H9 (cell line): ENCODE results near the gene GNGT2. TPM values are rescaled to one million over a fixed set of nuclear protein-coding genes. Genes with fewer than 3 reads are reported as not detected.

Source experiments
- DNase-seq: peaks from one replicate; pipeline ENCODE4 v3.0.0-alpha.2; 2017
- H2AFZ ChIP-seq: one replicate; pipeline ENCODE4 v1.6.1; 2013; ENCODE audit warnings: mild to moderate bottlenecking, low read length, control low read depth, moderate library complexity
- H2AK5ac ChIP-seq: 2 replicates; pipeline ENCODE4 v1.6.1; 2013; ENCODE audit warnings: low read length, control low read depth, mixed read lengths; ENCODE audit not compliant: insufficient read length
- H2BK120ac ChIP-seq: one replicate; pipeline ENCODE4 v1.6.1; 2013; ENCODE audit warnings: low read depth, mild to moderate bottlenecking, low read length, control low read depth, inconsistent platforms; ENCODE audit not compliant: poor library complexity, severe bottlenecking
- H2BK12ac ChIP-seq: 2 replicates; pipeline ENCODE4 v1.6.1; 2013; ENCODE audit warnings: low read length, control low read depth, mixed read lengths, low read depth; ENCODE audit not compliant: insufficient read length
- H2BK15ac ChIP-seq: 2 replicates; pipeline ENCODE4 v1.6.1; 2013; ENCODE audit warnings: low read depth, low read length, control low read depth
- H2BK20ac ChIP-seq: one replicate; pipeline ENCODE4 v1.6.1; 2013; ENCODE audit warnings: low read depth, mild to moderate bottlenecking, low read length, control low read depth, inconsistent platforms; ENCODE audit not compliant: poor library complexity, severe bottlenecking
- H2BK5ac ChIP-seq: 2 replicates; pipeline ENCODE4 v1.6.1; 2013; ENCODE audit warnings: low read length, control low read depth, mixed read lengths; ENCODE audit not compliant: insufficient read length
- H3K14ac ChIP-seq: 2 replicates; pipeline ENCODE4 v1.6.1; 2013; ENCODE audit warnings: low read length, control low read depth; ENCODE audit not compliant: insufficient read depth
- H3K18ac ChIP-seq: 2 replicates; pipeline ENCODE4 v1.6.1; 2013; ENCODE audit warnings: low read depth, mild to moderate bottlenecking, mixed read lengths, low read length, control low read depth; ENCODE audit not compliant: insufficient read length
- H3K23ac ChIP-seq: 2 replicates; pipeline ENCODE4 v1.6.1; 2013; ENCODE audit warnings: low read length, control low read depth, mixed read lengths, low read depth; ENCODE audit not compliant: insufficient read length
- H3K23me2 ChIP-seq: 2 replicates; pipeline ENCODE4 v1.6.1; 2013; ENCODE audit warnings: low read depth, mild to moderate bottlenecking, mixed read lengths, low read length, control low read depth; ENCODE audit not compliant: insufficient read length, poor library complexity, severe bottlenecking
- H3K27ac ChIP-seq: 2 replicates; pipeline ENCODE4 v1.5.1; 2013; ENCODE audit warnings: low read length, control low read depth, mixed read lengths, low read depth; ENCODE audit not compliant: insufficient read length
- H3K27me3 ChIP-seq: 2 replicates; pipeline ENCODE4 v1.6.1; 2013; ENCODE audit warnings: low read length, control low read depth, inconsistent platforms; ENCODE audit not compliant: insufficient read depth
- H3K4ac ChIP-seq: 2 replicates; pipeline ENCODE4 v1.6.1; 2013; ENCODE audit warnings: low read depth, mild to moderate bottlenecking, control low read depth, inconsistent platforms, low read length, moderate library complexity
- H3K4me1 ChIP-seq: 2 replicates; pipeline ENCODE4 v1.6.1; 2013; ENCODE audit warnings: low read length, control low read depth, inconsistent platforms; ENCODE audit not compliant: insufficient read depth
- H3K4me2 ChIP-seq: 2 replicates; pipeline ENCODE4 v1.6.1; 2013; ENCODE audit warnings: low read length, control low read depth, mixed read lengths; ENCODE audit not compliant: insufficient read length, insufficient read depth
- H3K56ac ChIP-seq: 2 replicates; pipeline ENCODE4 v1.6.1; 2013; ENCODE audit warnings: low read depth, mild to moderate bottlenecking, mixed read lengths, low read length, control low read depth; ENCODE audit not compliant: insufficient read length
- H3K79me1 ChIP-seq: 2 replicates; pipeline ENCODE4 v1.6.1; 2013; ENCODE audit warnings: low read depth, mild to moderate bottlenecking, moderate library complexity, low read length, control low read depth, inconsistent platforms; ENCODE audit not compliant: insufficient read depth, poor library complexity, severe bottlenecking
- H3K79me2 ChIP-seq: 2 replicates; pipeline ENCODE4 v1.6.1; 2013; ENCODE audit warnings: low read length, control low read depth, inconsistent platforms; ENCODE audit not compliant: insufficient read depth
- H3K9ac ChIP-seq: 2 replicates; pipeline ENCODE4 v1.6.1; 2013; ENCODE audit warnings: low read length, control low read depth, mixed read lengths; ENCODE audit not compliant: insufficient read length; ENCODE audit errors: extremely low read depth
- H3K9me3 ChIP-seq: one replicate; pipeline ENCODE4 v1.6.1; 2013; ENCODE audit warnings: low read depth, low read length, inconsistent platforms; ENCODE audit not compliant: control insufficient read depth
- H3T11ph ChIP-seq: one replicate; pipeline ENCODE4 v1.6.1; 2013; ENCODE audit warnings: mild to moderate bottlenecking, low read length, control low read depth, inconsistent platforms
- H4K20me1 ChIP-seq: one replicate; pipeline ENCODE4 v1.6.1; 2013; ENCODE audit not compliant: control insufficient read depth, insufficient read length, insufficient read depth
- H4K5ac ChIP-seq: 2 replicates; pipeline ENCODE4 v1.6.1; 2013; ENCODE audit warnings: low read depth, mild to moderate bottlenecking, mixed read lengths, low read length, control low read depth; ENCODE audit not compliant: insufficient read length
- H4K8ac ChIP-seq: replicated peaks from 2 replicates; pipeline ENCODE4 v1.6.1; 2013; ENCODE audit warnings: low read length, control low read depth, mixed read lengths, low read depth; ENCODE audit not compliant: insufficient read length
- H4K91ac ChIP-seq: 2 replicates; pipeline ENCODE4 v1.6.1; 2013; ENCODE audit warnings: low read depth, mild to moderate bottlenecking, moderate library complexity, mixed read lengths, low read length, control low read depth; ENCODE audit not compliant: insufficient read length
- H3K27ac Mint-ChIP-seq, 3 experiments: 2 replicates in 2 of 3; 3 replicates in 1 of 3; pipeline ENCODE4 v1.8.0; 2020 to 2021; ENCODE audit warnings: mixed read lengths in 3 of 3, mild to moderate bottlenecking in 1 of 3, moderate library complexity in 1 of 3
- H3K27me3 Mint-ChIP-seq: 2 replicates; pipeline ENCODE4 v1.8.0; 2021; ENCODE audit warnings: low read depth, mild to moderate bottlenecking, moderate library complexity, mixed read lengths
- H3K36me3 Mint-ChIP-seq, 3 experiments: 2 replicates in 2 of 3; 3 replicates in 1 of 3; pipeline ENCODE4 v1.8.0; 2020 to 2021; ENCODE audit warnings: low read depth in 3 of 3, mixed read lengths in 3 of 3; ENCODE audit not compliant: insufficient read depth in 1 of 3
- H3K4me1 Mint-ChIP-seq, 2 experiments: 2 replicates each; pipeline ENCODE4 v1.8.0; 2020; ENCODE audit warnings: mixed read lengths in 2 of 2
- H3K4me3 Mint-ChIP-seq, 2 experiments: 2 replicates in 1 of 2; 3 replicates in 1 of 2; pipeline ENCODE4 v1.8.0; 2020 to 2021; ENCODE audit warnings: mild to moderate bottlenecking in 2 of 2, mixed read lengths in 2 of 2, moderate library complexity in 1 of 2
- H3K9me3 Mint-ChIP-seq, 2 experiments: 2 replicates in 1 of 2; 3 replicates in 1 of 2; pipeline ENCODE4 v1.8.0; 2020; ENCODE audit warnings: mild to moderate bottlenecking in 2 of 2, mixed read lengths in 2 of 2, moderate library complexity in 1 of 2
- CTCF ChIP-seq: fragments of 200-600 bp; sonication (generic); conservative IDR thresholded peaks from 3 replicates; pipeline ENCODE4 v1.8.0; 2021; ENCODE audit warnings: antibody characterized with exemption, mild to moderate bottlenecking
- whole genome bisulfite sequencing: extraction: QIAGEN DNeasy Blood & Tissue Kit; methylation state at CpG from one replicate; pipeline ENCODE4 v1.1.7; 2013; ENCODE audit warnings: missing lambda C conversion rate, low lambda C conversion rate, mixed read lengths; ENCODE audit not compliant: insufficient read length; ENCODE audit errors: extremely low coverage; 5-methylcytosine and 5-hydroxymethylcytosine counted together
- total RNA-seq: library from RNA; stranded (reverse); gene quantifications from 2 replicates; pipeline ENCODE4 v1.2.1, GENCODE V29; 2021

The GNGT2 gene
- total RNA-seq, 1 experiment from 2014 or later, result 0.42 TPM

- H3K27ac Mint-ChIP-seq, result no peak overlapping the region
- H3K4me3 Mint-ChIP-seq, result no peak overlapping the region
These were observed 6.6 kb downstream of the GNGT2 start for GRCh38 chr17:49203796-49204195.

More at GRCh38 chr17:49203796-49204195, 6.6 kb downstream of the GNGT2 start:
- Histone ChIP-seq H3K4me2 (no peak overlapping the region), H3K27me3 (no peaks in the 10 kb centered on the region; the same call in 1 of the 2 replicates), H3K18ac (no peak overlapping the region), H3T11ph (no peak overlapping the region), H2BK120ac (no peak overlapping the region), H2BK5ac (no peak overlapping the region), H2AK5ac (no peak overlapping the region), H3K79me1 (no peaks in the 10 kb centered on the region), H2BK12ac (no peak overlapping the region), H3K9ac (no peak overlapping the region), H3K4me1 (no peaks in the 10 kb centered on the region), H2AFZ (no peak overlapping the region), H3K4ac (no peak overlapping the region), H3K79me2 (no peaks in the 10 kb centered on the region), H4K5ac (no peak overlapping the region), H3K23me2 (no peaks in the 10 kb centered on the region), H3K14ac (no peak overlapping the region), H2BK15ac (no peak overlapping the region), H4K91ac (no peak overlapping the region), H3K23ac (no peak overlapping the region), H4K8ac (no peak overlapping the region), H3K27ac (no peak overlapping the region), H3K56ac (no peak overlapping the region), H4K20me1 (no peaks in the 10 kb centered on the region), H2BK20ac (no peak overlapping the region), H3K9me3 (no peaks in the 10 kb centered on the region)
- Mint-ChIP-seq H3K4me1 (peaks cover 0 to under 1% of the 10 kb centered on the region in 2 experiments; a peak in 1 of 4 replicates), H3K9me3 (no peaks in the 10 kb centered on the region), H3K27me3 (peaks cover 32% of the 10 kb centered on the region), H3K36me3 (no peaks in the 10 kb centered on the region)
- WGBS, result no CpG with 5 or more reads among the region's 2 CpGs
- no peak for TF ChIP-seq CTCF
- no peak for DNase-seq
